GM18519 (cell line): Measurements from ENCODE around the gene TRIP10.
A peak's percentile ranks its signal among the peaks of the same experiment; 100 is the strongest.
"Not testable (repeated sequence)": the region's sequence is repeated elsewhere in the genome, so short reads cannot be mapped to it uniquely, and the experiment has no call there.

Source experiments
- ATAC-seq: cut with Tn5 transposase; IDR thresholded peaks from one replicate; pipeline ENCODE4 v1.9.1; 2021; ENCODE audit warnings: mild to moderate bottlenecking, moderate library complexity; ENCODE audit not compliant: unreplicated experiment, low FRiP score

The TRIP10 gene

DNA sequence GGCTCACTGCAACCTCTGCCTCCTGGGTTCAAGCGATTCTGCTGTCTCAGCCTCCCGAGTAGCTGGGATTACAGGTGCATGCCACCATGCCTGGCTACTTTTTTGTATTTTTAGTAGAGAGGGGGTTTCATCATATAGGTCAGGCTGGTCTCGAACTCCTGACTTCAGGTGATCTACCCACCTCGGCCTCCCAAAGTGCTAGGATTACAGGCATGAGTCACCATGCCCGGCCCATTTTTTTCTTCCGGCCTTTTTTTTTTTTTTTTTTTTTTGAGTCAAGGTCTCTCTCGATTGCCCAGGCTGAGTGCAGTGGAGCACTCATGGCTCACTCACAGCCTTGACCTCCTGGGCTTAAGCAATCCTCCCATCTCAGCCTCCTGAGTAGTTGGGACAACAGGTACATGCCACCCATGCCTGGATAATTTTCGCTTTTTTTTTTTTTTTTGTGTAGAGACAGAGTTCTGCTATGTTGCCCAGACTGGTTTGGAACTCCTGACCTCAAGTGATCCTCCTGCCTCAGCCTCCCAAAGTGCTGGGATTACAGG is 22.8 kb downstream of the TRIP10 start:
- ATAC-seq = not testable (repeated sequence)

DNA sequence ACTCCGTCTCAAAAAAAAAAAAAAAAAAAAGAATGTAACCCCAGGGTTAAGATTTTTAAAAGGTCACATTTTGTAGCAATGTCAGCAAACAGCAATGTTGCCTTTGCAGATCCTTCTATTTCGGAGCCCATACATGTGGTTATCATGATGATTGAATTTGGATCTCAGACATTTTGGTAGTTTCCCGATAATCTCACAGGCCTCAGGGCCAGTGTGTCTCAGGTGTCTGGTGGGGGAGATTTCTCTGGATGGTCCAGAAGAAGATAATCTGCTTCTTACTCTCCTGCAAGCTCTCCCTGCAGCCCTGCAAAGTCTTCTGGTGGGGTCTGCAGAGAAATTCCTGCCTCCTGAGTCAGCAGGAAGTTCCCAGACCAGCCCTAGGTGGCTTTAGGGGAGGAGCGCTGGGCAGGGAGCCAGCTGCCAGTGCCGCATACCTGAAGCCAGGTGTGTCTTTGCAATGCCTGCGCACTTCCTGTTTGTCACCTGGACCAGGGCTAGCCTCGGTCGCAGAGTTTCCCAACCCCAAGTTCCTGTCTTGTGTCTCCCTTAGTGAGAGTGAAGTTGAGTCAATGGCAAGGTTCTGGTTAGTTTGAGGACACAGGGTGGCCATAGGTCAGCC is 26.4 kb downstream of the TRIP10 start:
- no peak for ATAC-seq

DNA sequence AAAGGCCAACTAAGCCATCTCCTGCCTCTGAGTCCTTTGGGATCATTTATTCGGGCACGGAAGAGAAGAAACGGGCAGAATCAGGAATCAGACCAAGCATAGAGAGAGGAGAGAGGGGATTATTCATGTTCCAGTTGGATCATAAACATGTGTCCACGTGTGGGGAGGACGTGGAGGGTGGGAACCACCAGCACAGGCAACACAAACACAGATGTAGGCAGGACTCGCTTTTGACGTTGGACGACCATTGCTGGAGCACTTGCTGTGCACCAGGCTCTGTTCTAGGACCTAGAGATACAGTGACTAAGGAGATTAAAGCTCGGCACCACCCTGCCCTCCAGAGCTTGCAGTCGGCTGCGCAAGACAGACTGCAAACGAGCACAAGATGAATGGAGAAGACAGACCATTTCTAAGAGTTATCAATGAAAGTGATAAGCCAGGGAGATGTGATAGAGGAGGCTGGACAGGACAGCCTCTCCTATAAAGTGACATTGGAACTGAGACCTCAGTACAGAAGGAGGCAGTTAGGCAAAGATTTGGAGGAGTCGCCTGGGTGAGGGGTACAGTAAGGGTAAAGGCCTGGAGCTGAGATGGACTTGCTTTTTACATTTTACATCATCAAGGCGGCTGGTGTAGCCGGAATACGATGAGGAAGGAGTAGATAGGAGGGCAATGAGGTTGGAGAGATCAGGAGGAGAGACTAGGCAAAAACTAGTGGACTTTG is 27.0 kb downstream of the TRIP10 start:
- ATAC-seq = no peak

GRCh38 chr19:6767081-6767356 is 27.5 kb downstream of the TRIP10 start:
- ATAC-seq = no peak

DNA sequence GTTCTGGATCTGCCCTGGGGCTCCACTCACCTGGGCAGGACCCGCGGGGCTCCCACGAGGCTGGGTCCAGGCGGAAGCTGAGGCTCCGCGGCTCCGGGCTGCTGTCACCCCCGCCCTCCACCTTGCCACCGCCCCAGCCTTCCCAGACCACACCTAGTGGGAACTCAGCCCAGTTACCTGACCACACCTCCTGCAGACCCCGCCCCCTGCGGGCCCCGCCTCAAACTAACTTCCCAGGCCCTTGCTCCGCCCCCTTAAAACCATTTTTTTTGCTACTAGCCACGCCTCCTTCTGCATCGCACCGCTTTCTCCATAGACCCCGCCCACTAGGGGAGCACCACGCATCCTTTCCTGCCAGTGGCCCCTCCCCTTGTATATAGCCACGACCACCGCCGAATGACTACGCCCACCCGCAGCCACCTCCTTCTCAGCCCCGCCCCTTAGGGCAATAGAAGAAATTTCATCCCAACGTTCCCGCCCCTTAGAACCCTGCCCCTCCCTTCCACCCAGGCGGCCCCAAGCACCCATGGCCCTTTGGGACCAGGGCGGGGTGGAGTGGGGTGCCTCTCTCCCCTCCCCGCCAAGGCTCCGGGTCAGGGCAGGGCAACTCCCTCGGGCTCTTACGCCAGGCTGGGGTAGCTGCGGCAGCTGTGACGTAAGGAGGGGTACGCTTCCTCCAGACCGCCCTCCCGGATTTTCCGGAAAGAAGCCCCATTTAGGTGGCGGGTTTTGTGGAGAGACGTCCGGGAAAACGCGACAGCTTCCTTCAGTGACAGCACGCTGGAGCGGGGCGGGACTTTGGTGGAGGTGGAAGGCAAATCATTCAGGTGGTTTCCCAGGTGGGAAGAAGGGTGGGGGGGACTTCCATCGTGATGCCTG is 28.1 kb downstream of the TRIP10 start, which contains the start of gene SH2D3A:
SH2D3A (minus strand) TSS at position 79 of the 879 bp plus-strand sequence. CDS start 3,687 bp downstream, outside the sequence.
- ATAC-seq = peak; percentile 53

GRCh38 chr19:6768236-6768785 is 28.8 kb downstream of the TRIP10 start:
- no peak for ATAC-seq

DNA sequence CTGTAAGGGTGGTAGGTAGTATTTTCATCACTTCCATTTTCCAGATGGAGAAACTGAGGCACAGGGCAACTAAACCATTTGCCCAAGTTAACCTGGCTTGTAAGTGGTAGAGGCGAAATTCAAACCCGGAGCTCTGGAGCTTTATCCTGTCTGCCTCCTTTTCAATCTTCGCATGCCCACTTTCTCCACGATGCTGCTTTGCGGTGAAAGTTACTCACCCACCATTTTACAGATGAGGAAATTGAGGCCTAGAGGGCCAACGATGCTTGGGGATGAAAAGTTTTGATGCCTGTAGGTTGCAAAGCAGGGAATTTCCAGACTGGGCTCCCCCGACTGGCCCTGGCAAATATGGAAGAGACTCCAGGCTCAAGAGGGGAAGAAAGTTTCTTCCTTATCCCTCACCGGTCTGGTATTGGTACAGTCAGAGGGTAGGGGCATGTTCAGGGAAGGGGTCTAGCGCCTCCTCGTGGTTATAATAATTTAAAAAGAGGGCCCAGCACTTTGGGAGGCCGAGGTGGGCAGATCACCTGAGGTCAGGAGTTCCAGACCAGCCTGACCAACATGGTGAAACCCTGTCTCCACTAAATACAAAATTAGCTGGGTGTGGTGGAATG is 29.6 kb downstream of the TRIP10 start:
- ATAC-seq = no peak

GRCh38 chr19:6771648-6772027 is 32.2 kb downstream of the TRIP10 start:
- not testable (repeated sequence) for ATAC-seq

- ATAC-seq = no peak
Measured at GRCh38 chr19:6772028-6772865, 32.8 kb downstream of the TRIP10 start, which contains the start of gene VAV1. TSS of gene VAV1 (plus strand) at chr19:6772708. CDS start at chr19:6772808, 100 bp downstream.

- ATAC-seq = no peak
Measured at GRCh38 chr19:6772866-6773322, 33.4 kb downstream of the TRIP10 start.

GRCh38 chr19:6773323-6773931 is 33.9 kb downstream of the TRIP10 start:
- ATAC-seq = no peak

- no peak for ATAC-seq
Measured at GRCh38 chr19:6774821-6775707, 35.6 kb downstream of the TRIP10 start.

- ATAC-seq = not testable (repeated sequence)
Measured at GRCh38 chr19:6776045-6776444, 36.6 kb downstream of the TRIP10 start.

DNA sequence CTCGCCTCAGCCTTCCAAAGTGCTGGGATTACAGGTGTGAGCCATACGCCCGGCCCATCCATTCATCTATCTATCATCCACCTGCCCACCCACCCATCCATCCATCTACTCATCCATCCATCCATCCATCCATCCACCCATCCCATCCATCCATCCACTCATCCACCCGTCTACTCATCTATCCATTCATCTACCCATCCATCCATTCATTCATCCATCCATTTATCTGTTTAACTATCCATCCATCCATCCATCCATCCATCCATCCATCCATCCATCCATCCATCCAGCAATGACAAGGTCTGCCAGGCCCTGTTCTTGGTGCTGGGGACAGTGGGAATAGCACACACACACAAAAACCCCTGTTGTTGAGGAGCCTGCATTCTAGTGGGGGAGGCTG is 37.5 kb downstream of the TRIP10 start:
- no peak for ATAC-seq

GRCh38 chr19:6777434-6777833 is 38.0 kb downstream of the TRIP10 start:
- ATAC-seq = no peak

DNA sequence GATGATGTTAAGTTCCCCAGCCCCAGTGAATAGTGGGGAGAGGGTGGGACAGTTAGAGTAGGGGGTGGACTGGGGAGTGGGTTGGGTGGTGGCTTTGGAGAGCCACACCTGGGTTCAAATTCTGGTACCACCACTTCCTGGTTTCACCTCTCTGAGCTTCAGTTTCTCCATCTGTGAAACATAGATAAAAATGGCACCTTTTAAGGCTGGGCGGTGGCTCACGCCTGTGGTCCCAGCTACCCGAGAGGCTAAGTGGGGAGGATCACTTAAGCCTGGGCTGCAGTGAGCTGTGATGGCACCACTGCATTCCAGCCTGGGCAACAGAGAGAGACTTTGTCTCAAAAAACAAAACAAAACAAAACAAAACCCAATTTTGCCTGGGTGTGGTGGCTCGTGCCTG is 38.9 kb downstream of the TRIP10 start:
- ATAC-seq = no peak

GRCh38 chr19:6779206-6779605 is 39.7 kb downstream of the TRIP10 start:
- no peak for ATAC-seq

- ATAC-seq = no peak
Measured at GRCh38 chr19:6787393-6787792, 47.9 kb downstream of the TRIP10 start.
